MG63 (cell line): Measurements from ENCODE around the gene SYVN1. TPM values are rescaled to one million over a fixed set of nuclear protein-coding genes. Genes with fewer than 3 reads are reported as not detected.

Experiments
- DNase-seq: peaks from one replicate; pipeline ENCODE4 v3.0.0-alpha.2; 2020
- H3K27me3 ChIP-seq: fragments of 250-450 bp; sonication (Bioruptor Pico); 2 replicates; pipeline ENCODE4 v1.5.1; 2020; ENCODE audit warnings: mild to moderate bottlenecking, moderate library complexity
- H3K36me3 ChIP-seq: fragments of 250-450 bp; sonication (Bioruptor Pico); 2 replicates; pipeline ENCODE4 v1.5.1; 2020; ENCODE audit warnings: mild to moderate bottlenecking, moderate library complexity
- H3K4me3 ChIP-seq: fragments of 250-450 bp; sonication (Bioruptor Pico); 2 replicates; pipeline ENCODE4 v1.5.1; 2020; ENCODE audit warnings: mild to moderate bottlenecking, moderate library complexity
- H3K9me3 ChIP-seq: fragments of 250-450 bp; sonication (Bioruptor Pico); 2 replicates; pipeline ENCODE4 v1.5.1; 2020; ENCODE audit warnings: mild to moderate bottlenecking, moderate library complexity
- total RNA-seq: library from RNA; depleted of rRNA; stranded (reverse); fragments of >200 nt; shearing (Covaris generic); gene quantifications from 2 replicates; pipeline ENCODE4 v1.2.3, GENCODE V29; 2014; ENCODE audit warnings: low replicate concordance

The SYVN1 gene
- total RNA-seq, 1 experiment from 2014 or later, result 18.3 TPM

GRCh38 chr11:65111159-65111743, 23.1 kb downstream of the SYVN1 start:
- peaks cover 18% of the 10 kb centered on the region for H3K36me3 ChIP-seq
- no peaks in the 10 kb centered on the region for H3K27me3 ChIP-seq

DNA sequence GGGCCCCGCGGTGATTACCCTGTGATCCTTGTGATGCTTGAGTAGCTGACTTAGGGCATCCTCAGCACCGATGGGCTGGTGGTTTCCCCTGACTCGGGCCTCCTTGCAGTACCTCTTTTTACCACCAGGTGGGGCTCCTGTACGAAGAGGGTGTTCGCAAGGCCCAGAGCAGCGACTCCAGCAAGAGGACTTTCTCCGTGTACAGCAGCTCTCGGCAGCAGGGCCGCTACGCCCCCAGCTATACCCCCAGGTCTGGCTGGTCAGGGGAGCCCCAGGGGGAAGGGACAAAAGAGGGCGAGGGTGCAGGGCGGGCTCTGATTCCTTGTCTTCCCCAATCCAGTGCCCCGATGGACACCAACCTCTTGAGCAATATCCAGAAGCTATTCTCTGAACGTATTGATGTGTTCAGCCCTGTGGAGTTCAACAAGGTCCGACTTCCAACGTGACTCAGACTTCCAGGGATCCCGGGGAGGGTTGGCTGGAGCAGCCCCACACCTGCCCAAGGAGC, 23.9 kb downstream of the SYVN1 start:
- Histone ChIP-seq H3K4me3 (no peak overlapping the region), H3K27me3 (no peaks in the 10 kb centered on the region), H3K9me3 (no peaks in the 10 kb centered on the region), H3K36me3 (peaks cover 10% of the 10 kb centered on the region)
- DNase-seq, result peak; percentile 70

More at GRCh38 chr11:65111159-65111743, 23.1 kb downstream of the SYVN1 start:
- no peak overlapping the region for H3K4me3 ChIP-seq
- no peak for DNase-seq
- H3K9me3 ChIP-seq, result no peaks in the 10 kb centered on the region

GRCh38 chr11:65109231-65110198, 24.8 kb downstream of the SYVN1 start:
- H3K27me3 ChIP-seq, result no peaks in the 10 kb centered on the region
- no peak for DNase-seq
- H3K9me3 ChIP-seq, result no peaks in the 10 kb centered on the region
- H3K36me3 ChIP-seq, result peaks cover 8% of the 10 kb centered on the region
- no peak overlapping the region for H3K4me3 ChIP-seq

DNA sequence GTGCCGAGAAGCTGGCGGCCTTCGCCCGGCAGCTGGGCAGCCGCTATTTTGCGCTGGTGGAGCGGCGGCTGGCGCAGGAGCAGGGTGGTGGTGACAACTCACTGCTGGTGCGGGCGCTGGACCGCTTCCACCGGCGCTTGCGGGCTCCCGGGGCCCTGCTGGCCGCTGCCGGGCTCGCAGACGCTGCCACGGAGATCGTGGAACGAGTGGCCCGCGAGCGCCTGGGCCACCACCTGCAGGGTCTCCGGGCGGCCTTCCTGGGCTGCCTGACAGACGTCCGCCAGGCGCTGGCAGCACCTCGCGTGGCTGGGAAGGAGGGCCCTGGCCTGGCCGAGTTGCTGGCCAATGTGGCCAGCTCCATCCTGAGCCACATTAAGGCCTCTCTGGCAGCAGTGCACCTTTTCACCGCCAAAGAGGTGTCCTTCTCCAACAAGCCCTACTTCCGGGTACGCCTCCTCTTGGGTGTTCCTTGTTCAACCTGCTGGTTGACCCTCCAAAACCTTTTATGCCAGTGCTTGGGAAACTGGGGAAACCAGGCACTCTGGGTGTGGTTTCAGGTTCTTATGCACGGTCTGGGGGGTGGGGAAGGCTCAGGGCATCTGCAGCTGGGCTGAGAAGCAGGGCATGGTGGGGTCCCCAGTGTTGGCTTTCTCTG, 25.7 kb downstream of the SYVN1 start:
- H3K9me3 ChIP-seq, result no peaks in the 10 kb centered on the region
- H3K27me3 ChIP-seq, result no peaks in the 10 kb centered on the region
- no peak for DNase-seq
- no peak overlapping the region for H3K4me3 ChIP-seq
- peaks cover 8% of the 10 kb centered on the region for H3K36me3 ChIP-seq

DNA sequence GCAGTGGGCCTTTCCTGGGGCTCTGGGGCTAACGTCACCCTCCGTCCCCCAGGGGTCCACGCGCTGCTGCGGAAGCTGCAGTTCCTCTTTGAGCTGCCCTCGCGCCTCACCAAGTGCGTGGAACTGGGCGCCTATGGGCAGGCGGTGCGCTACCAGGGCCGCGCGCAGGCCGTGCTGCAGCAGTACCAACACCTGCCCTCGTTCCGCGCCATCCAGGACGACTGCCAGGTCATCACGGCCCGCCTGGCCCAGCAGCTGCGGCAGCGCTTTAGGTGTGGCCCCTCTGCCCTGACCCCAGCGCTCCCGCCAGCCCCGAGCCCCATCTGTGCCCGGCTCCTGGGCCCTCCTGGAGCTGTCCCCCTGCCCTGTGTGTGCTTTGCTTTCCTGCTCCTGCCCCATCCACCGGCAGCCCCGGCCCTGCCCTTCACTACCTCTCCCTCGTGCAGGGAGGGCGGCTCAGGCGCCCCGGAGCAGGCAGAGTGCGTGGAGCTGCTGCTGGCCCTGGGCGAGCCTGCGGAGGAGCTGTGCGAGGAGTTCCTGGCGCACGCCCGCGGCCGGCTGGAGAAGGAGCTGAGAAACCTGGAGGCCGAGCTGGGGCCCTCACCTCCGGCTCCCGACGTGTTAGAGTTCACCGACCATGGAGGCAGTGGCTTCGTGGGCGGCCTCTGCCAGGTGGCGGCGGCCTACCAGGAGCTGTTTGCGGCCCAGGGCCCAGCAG, 26.4 kb downstream of the SYVN1 start:
- no peak for DNase-seq
- Histone ChIP-seq H3K9me3 (no peaks in the 10 kb centered on the region), H3K27me3 (no peaks in the 10 kb centered on the region), H3K36me3 (peaks cover 8% of the 10 kb centered on the region), H3K4me3 (no peak overlapping the region)

DNA sequence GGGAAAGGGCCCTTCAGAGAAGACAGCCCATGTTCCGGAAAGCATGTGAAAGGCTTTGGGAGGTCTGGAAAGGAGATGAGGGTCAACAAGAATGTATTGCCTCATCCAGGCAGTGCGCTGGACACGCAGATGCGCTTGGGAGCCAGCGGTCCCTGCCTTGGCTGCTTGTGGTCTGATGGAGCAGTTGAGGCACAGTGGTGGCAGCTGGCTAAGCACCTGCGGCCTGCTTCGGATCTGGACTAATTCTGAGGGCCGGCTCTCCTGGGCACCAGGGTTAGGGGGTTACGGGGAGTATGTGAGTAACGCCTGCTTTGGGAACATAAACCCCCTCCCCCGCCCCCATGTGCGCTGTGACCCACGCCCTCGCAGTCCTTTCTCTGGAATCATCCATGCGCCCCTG, 27.2 kb downstream of the SYVN1 start:
- no peak overlapping the region for H3K4me3 ChIP-seq
- no peaks in the 10 kb centered on the region for H3K27me3 ChIP-seq
- no peaks in the 10 kb centered on the region for H3K9me3 ChIP-seq
- peaks cover 8% of the 10 kb centered on the region for H3K36me3 ChIP-seq
- no peak for DNase-seq

DNA sequence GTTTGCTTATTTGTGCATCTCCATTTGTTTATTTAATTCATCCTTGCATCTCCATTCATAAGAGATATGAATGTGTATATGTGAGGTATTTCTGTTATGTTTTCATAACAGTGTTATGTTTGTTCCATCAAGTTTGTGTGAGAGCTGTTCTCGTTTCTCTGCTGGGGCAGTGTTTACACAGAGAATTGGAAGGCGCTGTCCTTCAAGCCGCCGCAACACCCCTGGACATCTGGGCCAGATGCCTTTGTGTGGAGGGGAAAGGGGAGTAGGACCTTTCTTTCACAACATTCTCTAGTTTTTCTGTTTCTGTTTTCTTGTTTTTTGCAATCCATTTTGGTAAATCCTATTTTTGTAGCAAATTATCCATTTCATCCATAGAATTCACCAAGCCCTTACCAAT, 29.7 kb downstream of the SYVN1 start:
- Histone ChIP-seq H3K9me3 (no peaks in the 10 kb centered on the region), H3K4me3 (no peak overlapping the region), H3K36me3 (peaks cover 3% of the 10 kb centered on the region), H3K27me3 (no peaks in the 10 kb centered on the region)
- no peak for DNase-seq

GRCh38 chr11:65103476-65103875, 30.8 kb downstream of the SYVN1 start:
- H3K27me3 ChIP-seq, result no peaks in the 10 kb centered on the region
- no peaks in the 10 kb centered on the region for H3K9me3 ChIP-seq
- H3K4me3 ChIP-seq, result no peak overlapping the region
- no peak for DNase-seq
- peaks cover 8% of the 10 kb centered on the region for H3K36me3 ChIP-seq

- H3K4me3 ChIP-seq, result no peak overlapping the region
- peaks cover 10% of the 10 kb centered on the region for H3K36me3 ChIP-seq
- H3K27me3 ChIP-seq, result no peaks in the 10 kb centered on the region
- peak; percentile 56 for DNase-seq
- no peaks in the 10 kb centered on the region for H3K9me3 ChIP-seq
Measured at GRCh38 chr11:65102142-65103095, 31.9 kb downstream of the SYVN1 start.

DNA sequence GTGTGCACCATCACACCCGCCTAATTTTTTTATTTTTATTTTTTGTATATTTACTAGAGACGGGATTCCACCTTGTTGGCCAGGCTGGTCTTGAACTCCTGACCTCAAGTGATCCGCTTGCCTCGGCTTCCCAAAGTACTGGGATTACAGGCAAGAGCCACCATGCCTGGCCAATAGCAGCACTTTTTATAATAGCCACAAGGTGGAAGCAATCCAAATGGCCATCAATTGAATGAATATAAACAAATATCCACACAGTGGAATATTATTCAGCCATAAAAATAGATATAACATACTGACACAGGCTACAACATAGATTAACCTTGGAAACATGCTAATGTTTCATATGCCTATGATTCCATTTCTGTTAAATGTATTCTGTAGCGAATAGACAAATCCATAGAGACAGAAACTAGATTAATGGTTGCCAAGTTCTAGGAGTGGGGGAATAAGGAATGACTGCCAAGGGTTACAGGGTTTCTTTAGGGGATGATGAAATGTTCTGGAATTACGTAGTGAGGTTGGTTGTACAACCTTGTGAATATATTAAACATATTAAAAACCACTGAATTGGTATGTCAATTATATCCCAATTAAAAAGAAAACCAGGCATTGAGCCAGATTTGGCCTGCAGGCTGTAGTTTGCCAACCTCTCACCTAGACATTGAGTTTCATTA, 33.5 kb downstream of the SYVN1 start:
- peaks cover 10% of the 10 kb centered on the region for H3K36me3 ChIP-seq
- no peaks in the 10 kb centered on the region for H3K9me3 ChIP-seq
- no peak for DNase-seq

DNA sequence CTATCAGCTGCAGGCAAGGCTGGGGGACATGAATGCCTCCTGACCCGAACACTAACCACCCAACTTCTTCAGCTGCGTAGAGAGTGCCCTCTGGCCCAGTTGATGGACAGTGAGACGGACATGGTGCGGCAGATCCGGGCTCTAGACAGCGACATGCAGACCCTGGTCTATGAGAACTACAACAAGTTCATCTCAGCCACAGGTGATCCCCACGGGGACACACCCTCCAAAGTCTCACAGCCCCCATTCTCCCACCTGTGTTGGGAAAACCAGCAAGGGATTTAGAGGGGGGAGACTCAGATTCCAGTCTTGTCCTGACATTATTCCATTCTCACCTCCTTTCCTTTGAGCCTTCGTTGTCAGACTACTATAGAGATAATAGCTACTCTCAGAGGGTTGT, 37.4 kb downstream of the SYVN1 start:
- Histone ChIP-seq H3K36me3 (peaks cover 10% of the 10 kb centered on the region; the same call in 1 of the 2 replicates), H3K9me3 (no peaks in the 10 kb centered on the region), H3K4me3 (peak overlapping the region; percentile 91), H3K27me3 (no peaks in the 10 kb centered on the region)
- DNase-seq, result no peak

More for the DNA sequence above, 33.5 kb downstream of the SYVN1 start:
- H3K4me3 ChIP-seq, result no peak overlapping the region
- no peaks in the 10 kb centered on the region for H3K27me3 ChIP-seq

GRCh38 chr11:65095974-65096806, 38.1 kb downstream of the SYVN1 start, which contains the start of gene VPS51:
VPS51 (plus strand) TSS chr11:65096214; CDS start chr11:65096251, 37 bp downstream.
- Histone ChIP-seq H3K36me3 (peaks cover 10% of the 10 kb centered on the region; the same call in 1 of the 2 replicates), H3K27me3 (no peaks in the 10 kb centered on the region), H3K9me3 (no peaks in the 10 kb centered on the region), H3K4me3 (peak within 1 kb of the TSS; percentile 91)
- peak; percentile 87 for DNase-seq

DNA sequence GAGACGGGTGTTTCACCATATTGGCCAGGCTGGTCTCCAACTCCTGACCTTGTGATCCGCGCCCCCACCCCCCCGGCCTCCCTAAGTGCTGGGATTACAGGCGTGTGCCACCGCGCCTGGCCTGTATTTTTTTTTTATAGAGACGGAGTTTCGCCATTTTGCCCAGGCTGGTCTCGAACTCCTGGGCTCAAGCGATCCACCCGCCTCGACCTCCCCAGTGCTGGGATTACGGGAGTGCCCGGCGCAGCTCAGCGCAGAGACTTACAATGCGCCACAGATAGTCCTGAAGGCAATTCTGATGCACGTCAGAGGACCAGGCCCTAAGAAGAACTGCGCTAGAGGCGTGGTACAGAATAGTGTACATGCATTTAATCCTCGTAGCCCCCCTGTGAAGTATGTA, 38.9 kb downstream of the SYVN1 start:
- no peaks in the 10 kb centered on the region for H3K9me3 ChIP-seq
- H3K4me3 ChIP-seq, result peak overlapping the region; percentile 91
- H3K27me3 ChIP-seq, result no peaks in the 10 kb centered on the region
- peaks cover 7% of the 10 kb centered on the region; the same call in 1 of the 2 replicates for H3K36me3 ChIP-seq
- DNase-seq, result no peak

DNA sequence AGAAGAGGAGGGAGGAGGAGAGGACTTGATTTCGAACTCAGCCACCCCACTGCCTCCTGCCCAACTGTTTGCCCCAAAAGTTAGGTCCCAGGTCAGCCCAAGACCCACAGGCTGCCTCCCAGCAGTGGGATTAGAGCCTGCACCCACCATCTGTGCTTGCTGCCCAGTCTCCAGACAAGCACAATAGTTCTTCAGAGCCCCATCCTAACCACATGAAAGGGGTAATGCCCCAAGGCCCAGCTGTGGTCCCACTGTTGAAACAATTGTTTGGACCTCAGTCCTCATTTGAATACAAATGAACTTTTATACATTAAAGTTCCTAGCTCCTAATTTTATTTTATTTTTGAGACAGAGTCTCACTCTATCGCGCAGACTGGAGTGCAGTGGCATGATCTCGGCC, 43.7 kb downstream of the SYVN1 start:
- Histone ChIP-seq H3K27me3 (no peaks in the 10 kb centered on the region), H3K9me3 (no peaks in the 10 kb centered on the region), H3K4me3 (no peak overlapping the region), H3K36me3 (peaks cover 19% of the 10 kb centered on the region)
- DNase-seq, result no peak
